Bronchial epithelial cell (primary cell): ENCODE data around the gene DENND1A. TPM values are rescaled to one million over a fixed set of nuclear protein-coding genes. Genes with fewer than 3 reads are reported as not detected.
"Not testable (repeated sequence)": the region's sequence is repeated elsewhere in the genome, so short reads cannot be mapped to it uniquely, and the experiment has no call there.

ENCODE experiments used
- DNase-seq: peaks from one replicate; pipeline ENCODE4 v3.0.0-alpha.2; 2010; ENCODE audit warnings: low read depth
- FAIRE-seq: peaks from 2 replicates; lab custom pipeline; 2011; peaks lifted over from hg19 to GRCh38; lab: Jason Lieb, UNC
- H3K27me3 ChIP-seq: 2 replicates; pipeline ENCODE4 v1.5.1; 2011; ENCODE audit warnings: low read length; ENCODE audit not compliant: control insufficient read depth, insufficient read depth
- H3K36me3 ChIP-seq: 2 replicates; pipeline ENCODE4 v1.5.1; 2011; ENCODE audit warnings: low read length; ENCODE audit not compliant: control insufficient read depth, insufficient read depth
- H3K4me3 ChIP-seq: 2 replicates; pipeline ENCODE4 v1.5.1; 2011; ENCODE audit warnings: mild to moderate bottlenecking, low read depth, low read length, control low read depth
- CTCF ChIP-seq: IDR thresholded peaks from 2 replicates; pipeline ENCODE4 v1.5.1; 2011; ENCODE audit warnings: mild to moderate bottlenecking, moderate library complexity, low read length, control low read depth, inconsistent platforms; ENCODE audit not compliant: insufficient read depth, severe bottlenecking
- total RNA-seq: library from RNA; depleted of rRNA; stranded (reverse); fragments of >200 nt; gene quantifications from 2 replicates; pipeline ENCODE4 v1.2.1, GENCODE V29; 2014

The DENND1A gene
- total RNA-seq, 1 donor from 2014 or later = 6.1 TPM

- DNase-seq = no peak
- no peaks in the 10 kb centered on the region for H3K27me3 ChIP-seq
- TF ChIP-seq CTCF = no peak
- peaks cover 1% of the 10 kb centered on the region for H3K36me3 ChIP-seq
- no peak overlapping the region for H3K4me3 ChIP-seq
- FAIRE-seq = peak; percentile 28
Observed at GRCh38 chr9:123432331-123433236, 497.3 kb downstream of the DENND1A start.

GRCh38 chr9:123431581-123431980, 498.3 kb downstream of the DENND1A start:
- peaks cover 1% of the 10 kb centered on the region for H3K36me3 ChIP-seq
- no peak overlapping the region for H3K4me3 ChIP-seq
- TF ChIP-seq CTCF = no peak
- DNase-seq = no peak
- H3K27me3 ChIP-seq = no peaks in the 10 kb centered on the region
- FAIRE-seq = no peak

DNA sequence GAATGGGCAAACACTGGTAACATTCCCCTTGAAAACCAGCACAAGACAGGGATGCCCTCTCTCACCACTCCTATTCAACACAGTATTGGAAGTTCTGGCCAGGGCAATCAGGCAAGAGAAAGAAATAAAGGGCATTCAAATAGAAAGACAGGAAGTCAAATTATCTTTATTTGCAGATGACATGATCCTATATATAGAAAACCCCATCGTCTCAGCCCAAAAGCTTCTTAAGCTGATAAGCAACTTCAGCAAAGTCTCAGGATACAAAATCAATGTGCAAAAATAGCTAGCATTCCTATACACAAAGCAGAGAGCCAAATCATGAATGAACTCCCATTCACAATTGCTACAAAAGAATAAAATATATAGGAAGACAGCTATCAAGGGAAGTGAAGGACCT, 501.5 kb downstream of the DENND1A start:
- H3K4me3 ChIP-seq, FAIRE-seq, H3K27me3 ChIP-seq, H3K36me3 ChIP-seq, DNase-seq: not testable (repeated sequence)

- Histone ChIP-seq H3K4me3 (no peak overlapping the region), H3K27me3 (no peaks in the 10 kb centered on the region), H3K36me3 (no peaks in the 10 kb centered on the region)
- FAIRE-seq (no peak), DNase-seq (no peak)
- TF ChIP-seq CTCF = no peak
Observed at GRCh38 chr9:123426406-123426805, 503.5 kb downstream of the DENND1A start.

DNA sequence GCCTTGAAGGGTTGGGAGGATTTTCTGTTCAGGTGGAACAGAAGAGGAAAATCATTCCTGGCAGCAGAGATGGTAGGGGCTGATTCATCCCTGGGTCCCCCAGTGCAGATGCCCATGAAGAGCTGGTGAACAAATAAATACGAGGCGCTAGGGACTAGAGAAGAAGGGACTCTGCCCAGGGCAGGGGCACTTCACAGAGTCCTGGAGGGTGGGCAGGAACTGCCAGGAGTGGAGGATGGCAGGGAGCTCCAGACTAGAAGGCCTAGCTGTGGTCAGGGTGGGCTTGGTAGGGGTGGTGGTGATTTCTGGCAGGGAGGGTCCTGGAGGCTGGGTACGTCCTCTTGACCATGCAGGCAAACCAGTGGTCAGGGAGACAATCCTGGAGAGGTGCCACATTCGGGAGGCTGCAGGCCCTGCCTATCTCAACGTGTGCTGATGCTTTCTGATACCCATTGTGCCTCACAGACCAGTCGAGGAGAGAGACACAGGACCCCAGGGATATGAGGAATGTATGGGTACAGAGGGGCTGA, 504.0 kb downstream of the DENND1A start:
- Histone ChIP-seq H3K27me3 (no peaks in the 10 kb centered on the region), H3K4me3 (no peak overlapping the region), H3K36me3 (no peaks in the 10 kb centered on the region)
- DNase-seq (no peak), FAIRE-seq (no peak)
- no peak for TF ChIP-seq CTCF

- Histone ChIP-seq H3K27me3 (no peaks in the 10 kb centered on the region), H3K36me3 (no peaks in the 10 kb centered on the region), H3K4me3 (no peak overlapping the region)
- no peak for TF ChIP-seq CTCF
- DNase-seq (no peak), FAIRE-seq (no peak)
Observed at GRCh38 chr9:123425261-123425821, 504.6 kb downstream of the DENND1A start.
